Head of caudate nucleus (tissue), 42 donors: Measurements from ENCODE around the gene KCTD1.

Experiments
- DNase-seq, 42 donors: peaks; one replicate each; pipeline versions ENCODE4 v3.0.0 to v3.0.0-alpha.2; 2020 to 2021; ENCODE audit warnings: mixed read lengths in 7 of 42
- intact Hi-C: fragments of 100-400 bp; cut with DNase I; formaldehyde crosslinking; loops from one replicate; pipeline ENCODE4 v1.15.0; 2022

Gene KCTD1

DNA sequence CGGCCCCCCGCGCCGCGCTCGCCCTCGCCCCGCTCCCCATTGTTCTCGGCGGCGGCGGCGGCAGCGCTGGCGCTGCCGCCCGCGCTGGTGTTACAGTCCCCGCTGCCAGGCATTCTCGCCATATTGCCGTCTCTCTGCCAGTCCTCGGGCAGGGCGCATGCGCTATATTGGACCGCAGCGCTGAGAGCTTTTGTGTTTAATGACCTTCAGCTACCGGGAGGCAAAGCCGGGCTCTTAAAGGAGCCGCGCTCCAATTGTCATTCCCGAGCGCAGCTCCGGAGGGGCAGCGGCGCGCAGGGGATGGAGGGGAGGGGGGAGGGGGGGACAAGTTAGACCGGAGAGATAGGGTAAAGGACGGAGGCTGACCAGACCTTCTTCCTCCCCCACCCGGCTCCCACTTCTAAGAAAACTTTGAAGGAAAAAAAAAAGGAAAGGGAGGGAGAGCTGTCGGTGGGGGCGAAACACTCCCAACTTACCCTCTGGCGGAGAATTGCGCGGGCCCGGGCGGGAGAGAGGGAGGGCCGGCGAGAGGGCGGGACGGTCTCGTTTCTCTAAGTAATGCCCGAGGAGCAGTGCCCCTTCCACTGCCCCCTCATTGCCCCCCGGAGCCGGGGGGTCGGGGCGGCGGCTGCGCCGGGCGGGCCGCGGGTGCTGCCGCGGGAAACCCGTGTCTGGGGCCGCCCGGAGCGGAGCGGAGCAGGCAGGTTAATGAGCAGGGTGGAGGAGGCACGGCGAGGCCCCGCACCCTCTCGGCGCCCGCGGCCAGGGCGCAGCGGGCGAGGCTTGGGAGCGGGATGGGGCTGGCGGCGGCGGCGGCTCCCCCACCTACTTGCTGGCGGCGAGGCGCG is at the start of gene KCTD1:
KCTD1 (minus strand) TSS at position 139 of the 848 bp plus-strand sequence; CDS start at position 122, 17 bp downstream.
- intact Hi-C loops, result loop anchor here (5.0 to 10.0 kb wide), 2 partner anchors 109 to 144 kb away; no protein-coding TSS in a partner anchor
- peak; percentile 55 to 92 (median 80) for DNase-seq

DNA sequence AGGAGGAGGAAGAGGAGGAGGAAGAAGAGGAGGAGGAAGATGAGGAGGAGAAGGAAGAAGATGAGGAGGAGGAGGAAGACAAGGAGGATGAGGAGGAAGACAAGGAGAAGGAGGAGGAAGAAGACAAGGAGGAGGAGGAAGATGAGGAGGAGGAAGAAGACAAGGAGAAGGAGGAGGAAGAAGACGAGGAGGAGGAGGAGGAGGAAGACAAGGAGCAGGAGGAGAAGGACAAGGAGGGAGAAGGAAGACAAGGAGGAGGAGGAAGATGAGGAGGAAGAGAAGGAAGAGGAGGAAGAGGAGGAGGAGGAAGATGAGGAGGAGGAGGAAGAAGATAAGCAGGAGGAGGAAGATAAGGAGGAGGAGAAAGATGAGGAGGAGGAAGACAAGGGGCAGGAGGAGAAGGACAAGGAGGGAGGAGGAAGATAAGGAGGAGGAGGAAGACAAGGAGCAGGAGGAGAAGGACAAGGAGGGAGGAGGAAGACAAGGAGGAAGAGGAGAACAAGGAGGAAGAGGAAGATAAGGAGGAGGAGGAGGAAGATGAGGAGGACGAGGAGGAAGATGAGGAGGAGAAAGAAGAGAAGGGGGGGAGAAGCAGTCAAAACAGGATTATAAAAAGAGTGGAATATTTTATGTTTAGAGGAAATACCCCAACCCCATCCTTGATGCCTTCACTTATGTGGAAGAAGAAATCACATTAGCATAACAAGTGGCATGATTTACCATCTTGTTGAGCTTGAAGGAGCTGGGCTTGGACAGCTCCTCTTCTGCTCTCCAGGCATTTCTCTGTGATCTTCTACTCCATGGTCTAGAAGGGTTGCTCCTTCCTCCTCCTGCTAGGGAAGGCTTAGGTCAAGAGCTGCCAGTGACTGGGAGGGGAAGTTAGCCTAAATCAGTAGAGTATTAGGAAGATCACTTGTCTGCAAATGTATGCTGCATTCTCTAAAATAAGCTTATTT is 45.3 kb upstream of the KCTD1 start:
- intact Hi-C loops, result no loop called here
- no peak for DNase-seq

DNA sequence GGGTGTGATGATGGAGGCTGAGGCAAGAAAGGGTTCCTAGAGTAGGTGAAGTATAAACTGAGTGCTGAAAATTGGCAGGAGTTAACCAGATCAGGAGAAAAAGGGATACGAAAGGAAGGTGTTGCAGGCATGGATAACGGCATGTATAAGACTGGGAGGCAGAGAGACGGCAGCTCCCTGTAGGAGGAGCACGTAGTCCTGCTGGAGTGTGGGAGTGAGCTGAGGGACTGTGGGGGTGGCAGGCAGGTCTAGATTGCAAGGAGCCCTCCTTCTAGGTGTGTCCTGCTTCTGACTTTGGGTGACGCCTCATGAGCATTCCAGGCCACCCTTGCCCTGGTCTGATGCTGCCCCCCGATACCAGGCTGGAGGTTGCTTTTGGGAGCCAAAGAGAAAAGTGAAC is 36.4 kb upstream of the KCTD1 start:
- intact Hi-C loops, result no loop called here
- peak in 11 of 42 donors; percentile 13 to 62 (median 23) for DNase-seq

DNA sequence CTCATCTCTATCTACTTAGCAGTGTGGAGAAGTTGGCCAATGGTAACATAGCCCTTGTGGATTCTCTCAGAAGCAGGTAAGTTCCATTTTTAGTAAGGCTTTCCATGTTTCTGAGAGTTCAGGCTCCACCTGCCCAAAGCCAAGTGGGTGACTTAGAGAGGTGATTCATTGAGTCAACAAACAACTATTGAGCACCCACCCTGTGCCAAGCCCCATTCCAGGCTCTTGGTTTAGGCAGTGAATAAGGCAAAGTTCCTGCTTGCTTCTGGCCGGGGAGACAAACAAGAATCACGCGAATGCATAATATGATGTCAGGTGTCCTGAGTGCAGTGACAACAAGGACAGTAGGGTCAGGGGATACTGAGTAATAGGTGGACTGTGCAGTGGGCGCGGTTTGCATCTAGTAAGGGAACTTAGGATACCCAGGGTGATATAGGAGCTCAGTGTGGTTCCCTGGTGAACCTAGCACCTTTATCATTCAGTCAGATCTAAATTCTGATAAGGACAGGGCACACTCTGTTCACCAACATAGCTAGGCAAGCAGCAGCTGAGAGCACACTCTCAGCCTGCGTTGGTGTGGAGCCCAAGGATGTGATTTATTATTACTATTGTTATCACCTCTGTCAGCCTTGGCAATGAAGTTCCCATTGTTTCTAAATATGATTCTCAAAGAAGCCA is 31.7 kb upstream of the KCTD1 start:
- DNase-seq, result no peak
- intact Hi-C loops, result no loop called here

DNA sequence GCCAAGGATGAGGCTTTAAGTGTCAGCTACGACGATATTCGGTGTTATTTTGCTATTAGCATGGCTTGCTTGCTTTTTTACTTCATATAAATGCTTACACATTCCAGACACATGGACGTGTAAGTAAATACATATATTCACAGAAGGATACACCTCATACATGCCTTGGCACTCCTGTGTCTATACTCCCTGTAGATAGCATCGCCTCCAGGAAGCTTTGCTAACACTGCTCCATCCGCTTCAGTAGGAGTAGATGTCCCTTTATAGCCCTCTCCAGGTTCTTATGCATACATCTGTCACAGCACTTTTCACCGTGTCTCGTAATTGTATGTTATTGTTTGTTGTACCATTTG is 27.5 kb upstream of the KCTD1 start:
- intact Hi-C loops, result no loop called here
- peak in 1 of 42 donors; percentile 33 for DNase-seq

DNA sequence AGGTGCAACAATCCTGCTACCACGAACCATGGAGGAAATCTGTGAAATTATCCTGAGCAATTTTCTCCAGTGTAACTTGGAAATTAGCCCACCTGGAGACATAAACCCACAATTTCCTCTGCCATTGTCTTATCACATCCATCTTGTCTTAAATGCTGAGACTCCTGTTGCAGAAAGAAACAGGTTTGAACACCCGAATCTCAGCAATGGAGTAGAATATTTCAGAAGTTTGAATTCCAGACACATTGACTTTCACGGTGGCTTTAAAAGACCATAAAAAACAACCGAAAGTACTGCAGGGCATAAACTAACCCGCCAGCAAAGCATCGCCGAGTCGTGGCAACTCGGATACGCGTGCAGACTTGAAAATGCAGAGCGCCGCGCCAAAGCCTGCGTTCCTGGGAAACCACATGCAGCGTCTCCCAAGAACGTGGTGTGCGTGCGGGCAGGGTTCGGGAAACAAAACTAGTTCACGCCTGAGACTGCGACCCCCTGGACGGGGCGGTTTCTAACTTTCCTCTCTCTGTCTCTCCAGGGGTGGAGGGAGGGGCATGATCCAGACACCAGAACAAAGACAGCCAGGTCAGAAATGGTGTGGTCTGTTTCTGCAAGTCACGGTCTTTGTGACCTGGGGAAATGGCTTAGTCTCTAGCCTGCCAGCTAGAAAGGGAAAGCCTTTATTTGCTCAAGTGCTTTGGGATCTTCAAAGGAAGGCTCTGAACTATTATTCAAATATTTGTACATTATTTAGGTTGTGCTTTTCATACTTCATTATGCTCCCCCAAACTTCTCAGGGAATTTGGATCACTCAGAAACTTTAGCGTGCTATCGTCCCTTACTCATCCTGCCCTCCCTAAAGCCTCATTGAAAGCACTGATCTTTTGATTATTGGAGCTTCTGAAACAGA is 26.9 kb upstream of the KCTD1 start:
- DNase-seq, result peak in 41 of 42 donors; percentile 42 to 83 (median 61)
- intact Hi-C loops, result no loop called here

DNA sequence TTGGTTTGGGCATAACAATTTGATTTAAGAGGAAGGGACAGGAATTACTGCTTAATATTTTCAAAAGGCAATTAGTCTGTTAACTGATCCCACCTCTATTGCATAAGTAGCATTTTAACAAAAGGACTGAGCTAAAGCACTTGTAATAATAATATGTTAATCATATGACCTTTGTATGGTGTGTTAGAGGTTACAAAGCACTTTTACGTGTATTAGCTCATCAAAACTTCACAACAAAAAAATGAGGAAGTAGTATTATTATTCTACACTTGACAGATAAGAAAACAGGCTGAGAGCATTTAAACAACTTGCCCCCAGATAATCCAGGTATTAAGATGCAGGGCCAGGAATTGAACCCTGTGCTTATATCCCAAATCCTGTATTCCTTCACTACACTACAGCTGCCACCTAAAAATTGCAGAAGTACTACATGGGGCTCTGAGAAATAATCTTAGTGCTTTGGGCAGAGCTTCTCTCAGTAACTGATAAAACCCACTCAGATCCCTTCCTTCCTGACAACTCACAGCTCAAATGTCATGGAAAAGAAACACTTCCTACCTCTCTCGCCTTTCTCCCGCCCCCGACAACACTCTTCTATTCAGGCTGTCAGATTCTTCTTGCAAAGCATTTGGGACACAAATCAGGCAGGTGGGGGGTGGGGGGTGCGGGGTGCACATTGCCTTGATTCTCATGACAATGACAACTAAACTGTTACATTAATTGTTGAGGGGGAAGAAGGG is 20.7 kb upstream of the KCTD1 start:
- intact Hi-C loops, result no loop called here
- peak in 38 of 42 donors; percentile 28 to 90 (median 70) for DNase-seq

DNA sequence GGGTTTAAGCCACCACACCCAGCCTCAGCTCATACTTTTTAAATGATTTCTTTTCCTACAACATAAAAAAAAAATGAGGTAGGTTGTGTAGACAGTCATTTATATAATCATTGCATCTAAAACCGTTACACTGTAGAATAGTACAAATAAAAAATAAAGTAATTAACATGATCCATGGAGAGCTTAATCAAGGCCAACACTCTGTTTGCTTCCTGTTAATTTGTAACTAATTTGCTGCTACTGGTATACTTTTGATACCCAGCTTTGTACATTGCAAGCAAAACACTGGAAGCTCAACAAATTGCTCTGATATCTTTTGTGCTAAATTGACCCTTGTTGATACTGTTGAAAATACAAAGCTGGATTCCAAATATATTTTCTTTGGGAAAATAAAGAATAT is 20.2 kb upstream of the KCTD1 start:
- intact Hi-C loops, result no loop called here
- peak in 1 of 42 donors; percentile 35 for DNase-seq

DNA sequence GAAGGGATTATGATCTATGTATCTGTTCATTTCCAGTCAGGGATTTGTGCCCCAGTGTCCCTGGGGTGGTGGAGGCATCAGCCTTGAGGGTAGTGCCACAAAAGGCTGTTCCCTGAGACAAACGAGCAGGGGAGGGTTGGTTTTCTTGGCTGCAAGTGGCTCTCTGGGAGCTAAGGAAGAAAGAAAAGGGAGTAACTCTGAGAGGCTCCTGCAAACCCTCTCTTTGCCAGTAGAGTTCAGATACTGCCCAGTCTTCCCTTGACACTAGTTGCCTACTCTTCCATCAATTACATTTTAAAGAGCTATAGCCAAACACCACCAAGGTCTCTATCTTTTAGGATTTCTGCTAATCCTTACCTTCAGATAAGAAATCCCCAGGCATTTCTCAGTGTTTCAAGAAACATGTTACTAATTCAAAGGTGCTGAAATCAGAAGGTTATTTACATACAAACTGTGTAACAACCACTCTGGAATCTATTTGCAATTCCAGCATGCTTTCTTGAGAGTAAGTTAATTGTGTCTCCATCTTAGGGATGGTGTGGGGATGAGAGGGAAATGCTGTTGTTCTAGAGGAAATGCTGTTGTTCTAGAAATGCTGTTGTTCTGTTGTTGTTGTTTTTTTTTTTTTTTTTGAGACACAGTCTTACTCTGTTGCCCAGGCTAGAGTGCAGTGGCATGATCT is 18.7 kb upstream of the KCTD1 start:
- no peak for DNase-seq
- intact Hi-C loops, result no loop called here

DNA sequence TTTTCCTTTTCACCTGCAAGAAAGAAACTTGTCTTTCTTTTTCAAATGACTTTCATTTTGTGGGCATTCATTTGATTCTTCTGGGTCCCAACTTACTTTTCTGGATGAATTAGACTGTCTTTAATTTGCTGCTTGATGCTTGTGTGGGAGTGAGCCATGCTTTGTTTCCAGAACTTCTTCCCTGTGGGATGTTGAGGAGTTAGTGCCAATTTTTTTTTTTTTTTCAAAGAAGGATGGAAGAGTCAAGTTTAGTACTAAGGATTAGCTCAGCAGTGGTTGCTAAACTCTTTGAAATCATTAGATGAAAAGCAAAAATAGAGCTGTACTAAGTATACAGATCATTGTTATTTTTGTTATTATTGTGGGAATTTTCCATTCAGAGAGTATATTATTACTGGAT is 17.2 kb upstream of the KCTD1 start:
- DNase-seq, result peak in 1 of 42 donors; percentile 26
- intact Hi-C loops, result no loop called here

DNA sequence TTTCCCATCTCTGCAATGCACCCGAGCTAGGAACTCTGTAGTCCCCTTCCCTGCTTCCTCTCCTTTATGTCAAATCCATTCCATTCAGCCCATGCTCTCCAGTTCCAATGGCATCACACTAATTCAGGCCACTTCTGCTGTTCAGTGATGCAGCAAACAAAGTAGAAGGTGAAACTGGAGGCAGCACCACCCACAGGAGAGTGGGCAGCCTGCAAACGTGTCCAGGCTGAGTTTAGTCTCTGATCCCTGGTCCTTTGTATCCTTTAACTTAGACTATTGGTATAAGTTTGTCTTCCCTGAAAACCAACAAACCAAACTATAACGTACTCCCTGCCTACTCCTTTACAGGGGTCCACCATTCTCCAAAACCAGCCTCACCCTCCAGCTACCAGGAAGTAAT is 14.7 kb upstream of the KCTD1 start:
- intact Hi-C loops, result no loop called here

DNA sequence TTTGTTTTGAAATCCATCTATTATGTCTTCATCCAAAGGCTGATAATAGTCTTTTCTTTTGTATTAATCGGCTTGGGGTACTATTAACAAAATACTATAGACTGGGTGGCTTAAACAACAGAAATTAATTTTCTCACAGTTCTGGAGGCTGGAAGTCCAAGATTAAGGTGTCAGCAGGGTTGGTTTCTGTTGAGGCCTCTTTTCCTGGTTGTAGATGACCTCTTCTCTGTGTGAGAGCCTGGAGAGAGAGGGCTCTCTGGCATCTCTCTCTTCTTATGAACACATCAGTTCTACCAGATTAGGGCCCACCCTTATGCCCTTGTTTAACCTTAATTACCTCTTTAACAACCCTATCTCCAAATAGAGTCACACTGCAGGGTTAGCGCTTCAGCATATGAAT is 14.2 kb upstream of the KCTD1 start:
- DNase-seq, result no peak
- intact Hi-C loops, result no loop called here

More for the DNA sequence above, 14.7 kb upstream of the KCTD1 start:
- no peak for DNase-seq

DNA sequence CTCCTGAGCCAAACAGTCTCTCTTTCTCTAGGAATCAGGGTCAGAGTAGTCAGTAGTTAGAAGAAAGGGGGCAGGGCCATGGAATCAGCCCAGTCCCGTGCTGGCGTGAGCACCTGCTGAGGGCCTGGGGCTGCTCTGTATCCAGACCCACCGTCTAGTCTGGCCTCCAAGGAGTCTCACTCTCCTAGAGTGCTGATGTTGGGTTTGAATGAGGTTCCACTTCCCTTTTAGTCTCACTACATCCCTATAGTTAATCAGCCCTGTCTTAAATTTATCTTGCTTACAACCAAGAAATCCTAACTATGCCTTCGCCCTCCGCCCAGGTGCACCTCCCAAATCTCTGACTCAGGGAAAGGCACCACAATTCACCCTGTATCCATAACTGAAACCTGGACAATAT is 13.4 kb upstream of the KCTD1 start:
- intact Hi-C loops, result no loop called here
- DNase-seq, result no peak

DNA sequence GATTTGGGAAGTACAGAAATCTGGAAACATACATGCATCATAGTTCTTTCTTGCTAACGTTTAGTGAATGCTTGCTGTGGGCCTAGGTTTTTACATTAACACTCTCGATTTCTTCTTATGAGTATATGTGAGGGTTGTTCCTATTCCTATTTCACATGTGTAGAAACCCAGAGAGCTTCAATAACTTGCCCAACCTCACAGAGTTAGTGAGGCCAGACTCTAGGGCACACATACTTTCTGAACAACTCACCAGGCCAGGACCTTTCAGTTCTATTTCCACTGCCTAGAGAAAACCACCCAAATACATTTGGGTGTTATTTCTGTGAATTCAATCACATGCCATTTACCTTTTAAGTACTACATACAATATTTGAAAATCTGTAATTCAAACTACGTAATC is 8.2 kb upstream of the KCTD1 start:
- intact Hi-C loops, result no loop called here
- DNase-seq, result no peak

DNA sequence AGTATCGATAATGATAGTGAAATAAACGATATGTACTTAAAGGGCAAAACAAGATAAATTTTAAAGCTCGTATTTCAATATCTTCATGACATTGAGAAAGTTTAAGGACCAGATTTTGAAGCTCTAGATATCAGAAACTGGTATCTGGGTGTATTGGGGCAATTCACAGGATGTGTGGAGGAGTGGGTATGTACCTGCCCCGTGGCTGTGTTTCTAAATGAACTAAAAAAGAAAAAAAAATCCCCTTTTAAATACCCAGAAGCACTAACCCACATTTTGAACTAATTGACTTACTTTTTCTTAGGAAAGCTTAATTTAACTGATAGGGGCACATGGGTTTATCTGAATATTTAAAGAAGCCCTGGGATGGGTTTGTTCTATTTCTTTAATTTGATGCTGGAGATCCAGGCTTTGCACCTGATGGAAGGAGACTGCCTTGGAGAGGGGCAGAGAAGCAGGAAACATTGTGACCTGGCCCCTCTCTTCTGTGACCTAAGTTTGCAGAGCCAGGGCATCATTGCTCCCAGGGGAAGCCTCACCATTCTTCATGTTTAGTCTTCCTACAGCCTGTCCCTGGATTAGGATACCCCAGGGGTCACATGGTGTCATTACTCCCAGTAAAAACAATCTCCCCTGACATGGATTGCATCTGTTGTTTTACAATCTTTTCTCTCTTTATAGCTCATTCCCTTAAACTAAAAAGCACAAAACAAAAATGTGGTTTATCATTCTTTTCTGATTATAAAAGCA is 7.6 kb upstream of the KCTD1 start:
- DNase-seq, result no peak
- intact Hi-C loops, result no loop called here

DNA sequence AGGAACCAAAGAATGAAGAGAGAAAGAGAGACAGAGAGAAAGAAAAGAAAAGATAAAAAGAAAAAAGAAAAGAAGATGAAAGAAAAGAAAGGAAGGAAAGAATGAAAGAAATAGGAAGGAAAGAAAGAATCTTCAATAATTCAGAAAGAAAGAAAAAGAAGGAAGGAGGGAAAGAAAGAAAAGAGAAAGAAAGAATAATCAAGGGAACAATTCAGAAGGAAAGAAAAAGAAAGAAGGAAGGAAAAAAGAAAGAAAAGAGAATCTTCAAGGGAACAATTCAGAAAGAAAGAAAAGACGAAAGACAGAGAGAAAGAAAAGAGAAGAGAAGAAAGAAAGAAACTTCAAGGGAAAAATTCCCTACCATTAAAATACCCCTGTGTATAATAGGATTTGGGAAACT is 5.6 kb upstream of the KCTD1 start:
- DNase-seq, result no peak
- intact Hi-C loops, result no loop called here
